C4-2B (cell line): ENCODE measurements around the gene OVOL2.

ENCODE experiments used
- H3K27ac ChIP-seq: fragments of 450-650 bp; 2 replicates; pipeline ENCODE4 v1.5.1; 2017
- CTCF ChIP-seq: fragments of 450-650 bp; conservative IDR thresholded peaks from 2 replicates; pipeline ENCODE4 v1.5.1; 2017; ENCODE audit warnings: mild to moderate bottlenecking
- ZFX ChIP-seq: fragments of 450-650 bp; IDR thresholded peaks from 2 replicates; pipeline ENCODE4 v1.6.1; 2017

OVOL2 gene

GRCh38 chr20:18024606-18025127, 33.0 kb downstream of the OVOL2 start:
- no peak for TF ChIP-seq ZFX
- TF ChIP-seq CTCF = no peak

DNA sequence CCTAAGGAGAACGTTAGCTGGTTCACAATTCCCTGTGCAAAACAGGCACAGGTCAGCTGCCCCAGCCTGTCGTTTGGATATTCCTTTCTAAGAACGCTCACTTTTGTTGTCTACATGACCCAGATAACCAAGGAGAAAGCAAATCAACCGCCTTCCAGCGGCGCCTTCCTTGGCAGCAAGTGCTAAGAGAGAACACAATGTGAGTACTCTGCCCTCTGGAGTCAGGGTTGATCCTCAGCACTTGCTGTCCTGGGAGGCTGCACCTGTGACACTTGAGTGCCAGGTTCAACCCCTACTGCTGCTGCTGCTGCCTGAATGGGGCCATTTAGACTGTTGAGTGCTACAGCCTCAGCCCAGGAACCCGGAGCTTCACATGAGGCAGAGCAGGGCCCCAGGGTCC, 36.8 kb downstream of the OVOL2 start:
- no peak for TF ChIP-seq ZFX
- no peak for TF ChIP-seq CTCF
- no peak overlapping the region for H3K27ac ChIP-seq

More at GRCh38 chr20:18024606-18025127, 33.0 kb downstream of the OVOL2 start:
- no peak overlapping the region for H3K27ac ChIP-seq

GRCh38 chr20:18019068-18019467, 38.6 kb downstream of the OVOL2 start:
- H3K27ac ChIP-seq = no peak overlapping the region
- TF ChIP-seq ZFX = no peak
- peak; percentile 44 for TF ChIP-seq CTCF

- H3K27ac ChIP-seq = no peak overlapping the region
- no peak for TF ChIP-seq ZFX
These were observed 39.6 kb downstream of the OVOL2 start for GRCh38 chr20:18018100-18018499.

GRCh38 chr20:18016772-18017171, 40.9 kb downstream of the OVOL2 start:
- H3K27ac ChIP-seq = no peak overlapping the region
- no peak for TF ChIP-seq ZFX
- TF ChIP-seq CTCF = no peak

DNA sequence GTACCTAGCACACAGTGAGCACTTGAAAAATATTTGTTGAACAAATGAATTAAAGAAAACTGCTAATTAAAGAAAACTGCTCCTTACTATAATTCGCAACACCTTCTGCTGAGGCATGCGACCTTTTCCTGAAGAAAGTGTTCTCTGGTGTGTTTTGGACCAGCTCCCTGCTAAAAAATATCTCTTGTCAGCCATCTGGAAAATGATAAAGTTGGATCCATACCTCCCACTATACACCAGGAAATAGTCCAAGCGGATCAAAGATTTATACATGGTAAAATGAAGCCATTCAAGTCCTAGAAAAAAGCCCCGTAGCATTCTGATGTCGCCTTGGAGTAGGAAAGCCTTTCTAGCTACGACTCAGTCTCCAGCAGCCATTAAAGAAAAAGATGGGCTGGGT, 43.3 kb downstream of the OVOL2 start:
- no peak overlapping the region for H3K27ac ChIP-seq
- no peak for TF ChIP-seq CTCF
- TF ChIP-seq ZFX = no peak

- TF ChIP-seq CTCF (no peak), ZFX (no peak)
- no peak overlapping the region for H3K27ac ChIP-seq
These were observed 44.8 kb downstream of the OVOL2 start for GRCh38 chr20:18012901-18013300.

DNA sequence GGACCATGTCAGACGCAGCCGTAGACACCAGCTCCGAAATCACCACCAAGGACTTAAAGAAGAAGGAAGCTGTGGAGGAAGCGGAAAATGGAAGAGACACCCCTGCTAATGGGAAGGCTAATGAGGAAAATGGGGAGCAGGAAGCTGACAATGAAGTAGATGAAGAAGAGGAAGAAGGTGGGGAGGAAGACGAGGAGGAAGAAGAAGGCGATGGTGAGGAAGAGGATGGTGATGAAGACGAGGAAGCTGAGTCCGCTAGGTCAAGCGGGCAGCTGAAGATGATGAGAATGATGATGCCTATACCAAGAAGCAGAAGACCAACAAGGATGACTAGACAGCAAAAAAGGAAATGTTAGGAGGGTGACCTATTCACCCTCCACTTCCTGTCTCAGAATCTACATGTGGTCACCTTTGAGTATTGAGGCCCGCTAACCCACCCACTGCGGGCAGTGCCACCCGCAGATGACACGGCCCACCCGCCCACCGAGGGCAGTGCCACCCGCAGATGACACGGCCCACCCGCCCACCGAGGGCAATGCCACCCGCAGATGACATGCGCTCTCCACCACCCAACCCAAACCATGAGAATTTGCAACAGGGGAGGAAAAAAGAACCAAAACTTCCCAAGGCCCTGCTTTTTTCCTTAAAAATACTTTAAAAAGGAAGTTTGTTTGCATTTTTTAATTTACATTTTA, 45.6 kb downstream of the OVOL2 start:
- no peak overlapping the region for H3K27ac ChIP-seq
- TF ChIP-seq ZFX (no peak), CTCF (no peak)
